Fibroblast of upper back skin (primary cell): ENCODE results near the gene YIPF3.
"Not testable (repeated sequence)": the region's sequence is repeated elsewhere in the genome, so short reads cannot be mapped to it uniquely, and the experiment has no call there.

Source experiments
- DNase-seq: peaks from one replicate; pipeline ENCODE4 v3.0.0-alpha.2; 2013

YIPF3 gene

DNA sequence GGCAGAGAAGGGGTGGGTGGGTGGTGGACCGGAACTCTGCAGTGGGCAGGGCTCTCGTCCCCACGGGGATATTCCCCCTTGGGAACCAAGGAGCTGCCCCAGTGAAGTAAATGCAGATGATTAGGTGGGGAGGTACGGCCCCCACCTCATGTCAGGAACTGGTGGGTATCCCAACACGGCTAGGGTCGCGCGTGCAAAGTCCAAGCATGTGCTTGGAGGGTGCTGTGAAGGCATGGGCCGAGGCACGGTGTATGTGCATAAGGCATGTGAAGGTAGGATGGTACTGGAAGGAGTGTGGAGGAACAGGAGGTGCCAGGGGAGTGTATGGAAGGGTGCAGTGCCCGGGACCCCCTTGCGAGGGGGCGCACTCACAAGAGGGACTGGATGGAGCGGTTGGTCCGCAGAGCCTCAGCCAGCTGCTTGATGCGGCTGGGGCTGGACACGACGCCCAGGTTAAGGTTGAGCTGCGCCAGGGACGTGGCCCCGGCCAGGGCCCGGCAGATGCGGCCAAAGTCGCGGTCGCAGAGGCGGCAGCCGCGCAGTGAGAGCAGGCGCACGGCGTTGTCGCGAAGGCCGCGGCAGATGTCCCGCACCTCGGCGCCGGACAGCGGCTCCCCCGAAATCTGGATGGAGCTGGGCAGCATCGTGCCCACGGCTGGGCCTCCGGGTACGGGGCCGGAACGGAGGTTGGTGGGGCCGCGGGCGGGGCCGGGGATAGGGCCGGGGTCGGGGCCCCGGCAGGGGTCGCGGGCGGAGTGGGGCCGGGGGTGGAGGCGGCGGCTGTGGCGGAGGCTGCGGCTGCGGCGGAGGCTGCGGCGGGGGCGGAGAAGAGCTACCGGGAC lies 7.4 kb downstream of the YIPF3 start:
- no peak for DNase-seq

GRCh38 chr6:43508481-43509141 lies 8.1 kb downstream of the YIPF3 start:
- no peak for DNase-seq

DNA sequence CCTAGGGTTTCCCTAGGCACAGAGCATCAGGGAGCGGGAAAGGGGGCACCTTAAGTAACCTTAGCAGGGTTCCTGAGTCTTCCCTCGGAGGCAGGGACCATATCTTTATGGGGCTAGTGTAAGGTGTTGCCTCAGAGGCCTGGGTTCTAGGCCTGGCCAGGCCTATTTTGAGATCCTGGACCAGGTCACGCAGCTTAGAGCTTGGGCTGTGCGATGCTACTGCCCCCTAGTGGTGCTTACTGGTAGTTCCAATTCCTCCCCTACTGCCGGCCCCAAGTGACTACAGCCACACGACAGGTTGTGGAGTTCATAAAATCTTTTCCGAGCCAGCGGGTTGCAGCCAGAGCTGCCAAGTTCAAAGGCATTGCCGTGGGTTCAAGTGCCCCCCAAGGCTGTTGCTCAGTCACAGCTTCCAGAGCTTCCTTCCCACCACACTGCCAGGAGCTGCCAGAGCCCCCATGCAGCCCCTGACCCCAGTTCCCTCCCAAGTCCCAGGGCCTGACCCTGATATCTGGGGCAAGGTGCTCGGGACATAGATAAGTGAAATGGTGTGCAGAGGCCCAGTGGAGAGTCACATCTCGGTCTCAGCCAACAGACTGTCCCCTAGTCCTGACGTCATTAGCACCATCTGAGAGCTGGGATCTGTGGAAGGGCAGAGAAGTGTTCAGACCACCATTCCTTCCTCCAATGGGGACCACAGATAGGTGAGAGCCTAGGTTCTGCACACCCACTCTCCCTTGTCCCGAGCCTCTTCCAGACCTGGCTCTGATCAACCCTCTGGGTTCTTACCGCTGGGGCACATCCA lies 9.9 kb downstream of the YIPF3 start:
- DNase-seq = peak; percentile 69

GRCh38 chr6:43506171-43506570 lies 10.6 kb downstream of the YIPF3 start:
- no peak for DNase-seq

- DNase-seq = no peak
Measured at GRCh38 chr6:43505718-43506117, 11.0 kb downstream of the YIPF3 start.

- DNase-seq = no peak
Measured at GRCh38 chr6:43504756-43505593, 11.8 kb downstream of the YIPF3 start.

GRCh38 chr6:43503443-43503842 lies 13.3 kb downstream of the YIPF3 start:
- DNase-seq = no peak

DNA sequence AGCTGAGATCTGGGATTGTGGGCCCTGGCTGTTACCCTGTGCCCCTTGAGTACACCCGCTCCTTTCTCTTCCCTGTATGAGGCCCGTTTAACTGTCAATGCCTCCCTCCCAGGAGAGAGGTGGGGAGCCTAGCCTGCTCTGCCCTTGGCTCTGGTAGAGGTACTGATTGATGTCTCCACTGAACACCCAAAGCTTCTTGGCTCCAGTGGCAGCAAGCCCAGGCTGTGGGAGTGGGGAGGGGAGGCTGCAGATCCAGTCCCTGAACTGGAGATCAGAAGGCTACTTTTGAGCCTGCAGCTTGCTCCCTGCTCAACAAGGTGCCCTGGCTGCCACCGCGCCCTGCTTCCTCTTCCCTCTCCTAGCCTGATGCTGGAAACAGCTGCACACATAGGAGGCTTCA lies 14.1 kb downstream of the YIPF3 start:
- DNase-seq = no peak

- DNase-seq = no peak
Measured at GRCh38 chr6:43500921-43501320, 15.8 kb downstream of the YIPF3 start.

GRCh38 chr6:43499028-43499815 lies 17.5 kb downstream of the YIPF3 start:
- DNase-seq = no peak

GRCh38 chr6:43498291-43498690 lies 18.4 kb downstream of the YIPF3 start:
- not testable (repeated sequence) for DNase-seq

DNA sequence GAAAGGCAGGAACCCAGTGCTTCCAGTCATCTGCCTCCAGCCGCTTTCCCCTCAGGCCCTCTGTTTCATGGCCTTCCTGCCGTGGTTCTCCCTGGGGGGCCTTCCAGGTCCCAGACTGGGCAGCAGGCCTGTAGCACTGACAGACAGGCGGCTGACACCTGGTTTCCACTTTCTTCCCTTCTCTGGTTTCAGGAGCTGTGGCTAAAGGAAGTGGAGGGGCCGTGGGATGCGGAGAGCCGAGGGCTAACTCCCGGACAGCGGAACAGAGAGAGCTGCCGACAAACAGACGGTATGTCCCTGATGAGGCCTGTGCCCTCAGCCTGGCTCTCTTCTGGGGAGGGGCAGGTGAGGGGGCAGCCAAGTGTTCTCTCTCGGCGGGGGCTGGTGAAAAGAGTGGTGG lies 19.0 kb downstream of the YIPF3 start:
- no peak for DNase-seq

- DNase-seq = no peak
Measured at GRCh38 chr6:43497129-43497396, 19.7 kb downstream of the YIPF3 start.

DNA sequence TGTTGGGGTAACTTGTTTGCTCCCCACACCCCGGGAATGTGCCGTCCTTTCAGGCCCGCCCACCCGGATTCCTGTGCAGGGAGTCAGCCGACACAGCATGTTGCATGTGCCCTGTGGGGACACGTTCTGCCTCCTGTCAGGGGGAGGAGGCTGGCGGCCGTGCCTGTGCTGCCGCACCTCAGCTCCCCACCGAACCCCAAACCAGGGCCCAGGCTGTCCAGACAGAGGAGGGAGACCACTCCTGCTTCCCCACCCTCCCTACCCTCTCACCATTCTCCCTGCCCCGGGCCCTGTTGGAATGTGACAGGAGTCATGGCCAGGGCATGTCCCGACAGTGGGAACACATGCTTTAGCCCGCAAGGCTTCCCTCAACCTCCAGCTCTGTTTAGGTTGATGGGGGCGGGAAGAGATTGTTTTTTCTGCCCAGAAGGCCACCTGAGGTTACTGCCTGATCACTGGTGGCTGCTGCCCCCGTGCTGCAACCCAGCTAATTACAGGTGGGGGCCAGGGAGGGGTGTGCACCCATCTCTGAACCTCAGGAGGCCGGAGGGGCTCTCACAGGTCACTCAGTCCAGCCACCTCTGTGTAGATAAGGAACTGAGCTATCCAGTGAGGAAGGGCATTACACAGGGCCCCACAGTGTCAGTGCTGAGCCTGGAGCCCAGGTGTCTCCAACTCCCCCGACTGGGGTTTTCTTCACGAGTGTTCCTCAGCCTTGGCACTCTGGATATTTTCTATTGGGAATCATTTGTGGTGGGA lies 20.2 kb downstream of the YIPF3 start:
- peak; percentile 47 for DNase-seq

GRCh38 chr6:43495409-43495941 lies 21.3 kb downstream of the YIPF3 start:
- no peak for DNase-seq

DNA sequence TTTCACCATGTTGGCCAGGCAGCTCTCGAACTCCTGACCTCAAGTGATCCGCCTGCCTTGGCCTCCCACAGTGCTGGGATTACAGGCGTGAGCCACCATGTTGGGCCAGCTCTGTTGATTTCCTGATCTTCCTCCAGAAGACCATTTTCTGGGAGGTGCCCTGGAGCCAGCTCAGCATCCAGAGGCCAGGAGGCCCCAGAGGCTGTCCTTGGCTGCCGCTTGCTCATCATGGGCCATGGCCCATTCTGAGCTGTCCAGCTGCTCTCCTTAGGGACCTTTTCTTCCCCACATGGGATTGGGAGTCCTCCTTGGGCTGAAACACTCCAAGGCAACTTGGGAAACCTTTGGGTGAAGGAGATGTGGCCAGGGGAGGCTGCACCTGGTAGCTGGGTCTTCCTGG lies 22.0 kb downstream of the YIPF3 start:
- no peak for DNase-seq

GRCh38 chr6:43494321-43494720 lies 22.4 kb downstream of the YIPF3 start:
- no peak for DNase-seq

DNA sequence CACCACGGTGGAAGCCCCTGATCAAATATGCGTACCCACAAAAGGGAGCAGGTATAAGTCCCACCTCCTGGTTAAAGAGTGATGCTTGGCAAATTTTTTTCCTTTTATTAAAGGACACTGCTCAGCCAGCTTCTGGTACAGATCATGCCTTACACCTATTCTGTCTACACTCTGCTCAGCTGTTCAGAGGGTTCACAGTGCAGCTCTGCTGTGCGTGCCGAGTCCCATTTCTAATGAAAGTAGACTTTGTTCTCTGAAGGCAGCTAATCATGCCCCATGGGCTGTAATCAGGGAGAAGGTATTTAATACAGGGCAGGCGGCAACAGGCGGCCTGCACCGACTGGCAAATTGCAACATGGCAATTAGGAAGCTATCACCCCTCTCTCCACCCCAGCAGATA lies 22.9 kb downstream of the YIPF3 start:
- no peak for DNase-seq

DNA sequence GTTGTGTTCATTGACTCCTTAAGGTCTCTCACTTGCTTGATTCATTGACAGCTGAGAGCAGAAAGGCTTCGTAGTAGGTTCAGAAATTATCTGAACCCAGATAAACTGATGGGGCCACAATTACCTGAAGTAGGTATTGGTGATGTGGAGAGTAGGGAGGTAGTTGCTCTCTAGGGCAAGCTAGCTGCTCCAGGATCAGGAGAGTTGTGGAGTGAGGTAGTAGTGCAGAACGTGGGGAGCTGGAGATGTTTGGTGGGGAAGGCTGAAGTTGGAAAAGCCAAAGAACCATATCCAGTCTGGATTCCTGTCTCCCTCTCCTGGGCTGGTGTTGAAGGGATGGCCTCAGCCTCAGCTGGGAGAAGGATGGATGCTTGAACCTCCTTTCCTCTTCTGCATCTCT lies 23.5 kb downstream of the YIPF3 start:
- no peak for DNase-seq

DNA sequence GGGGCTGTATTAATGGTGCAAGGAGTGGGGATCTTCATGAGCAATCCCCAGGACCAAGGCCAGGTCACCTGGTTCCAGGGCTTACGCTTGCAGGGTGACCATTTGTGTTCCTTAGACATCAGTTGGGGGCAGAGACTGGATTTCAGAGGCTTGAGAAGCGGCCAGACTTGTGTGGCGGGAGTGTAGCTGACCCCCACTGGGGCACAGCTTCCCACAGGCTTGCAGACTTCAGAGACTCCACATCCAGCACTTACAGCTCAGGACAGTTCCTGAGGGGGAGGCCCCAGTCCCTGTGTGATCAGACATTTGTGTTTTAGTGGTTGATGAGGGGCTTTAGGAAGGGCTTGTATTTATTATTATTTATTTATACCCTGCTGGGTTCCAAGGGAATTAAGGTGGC lies 24.1 kb downstream of the YIPF3 start:
- peak; percentile 34 for DNase-seq
